ENCODE results near the gene CTNNA1. TPM values are rescaled to one million over a fixed set of nuclear protein-coding genes. Genes with fewer than 3 reads are reported as not detected.
"Not testable (repeated sequence)": the region's sequence is repeated elsewhere in the genome, so short reads cannot be mapped to it uniquely, and the experiment has no call there.

Gene CTNNA1
- total RNA-seq, 1 experiment from 2014 or later: 1.9 TPM

DNA sequence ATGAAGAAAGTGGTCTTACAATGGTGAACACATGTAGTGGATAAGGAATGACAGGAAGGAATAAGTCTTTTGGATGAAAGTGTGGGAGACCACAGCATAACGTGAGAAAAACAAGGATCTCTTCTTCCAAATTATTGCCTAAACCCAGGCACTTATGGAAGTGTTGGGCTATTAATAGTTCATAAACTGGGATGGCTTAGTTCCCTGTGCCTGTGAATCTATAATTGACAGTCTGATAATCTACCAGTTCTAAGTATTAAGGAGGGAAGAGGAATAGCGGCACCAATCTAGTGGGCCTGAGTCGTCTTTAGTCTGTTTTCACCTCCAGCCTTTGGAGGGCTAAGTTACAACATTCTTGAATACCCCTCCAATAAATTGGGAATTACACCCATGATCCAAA lies 161.1 kb downstream of the CTNNA1 start:
- POLR2A ChIA-PET (ENCODE audit: unreplicated experiment): no interaction called here
- intact Hi-C loops (cut with micrococcal nuclease): no loop called here
- TF ChIP-seq EZH2 (IDR thresholded peaks at IDR 0.05; ENCODE audit: low read length, unreplicated experiment) (no peak), CTCF (conservative IDR thresholded peaks at IDR 0.05; ENCODE audit: low read depth, low read length) (no peak), EZH2phosphoT487 (IDR thresholded peaks at IDR 0.05; ENCODE audit: borderline replicate concordance, low read length) (no peak)
- DNase-seq (no peak), ATAC-seq (no peak)
- H3K27me3 ChIP-seq (ENCODE audit: low read length): no peaks in the 10 kb centered on the region
- no peaks in the 10 kb centered on the region for H3K79me2 ChIP-seq (ENCODE audit: low read length)
- BruUV-seq (replicated peaks): no TSS peak
- no peaks in the 10 kb centered on the region for H3K4me1 ChIP-seq (ENCODE audit: insufficient read depth, low read length)
- no peak overlapping the region for H3K4me3 ChIP-seq (ENCODE audit: low read length)
- no peak overlapping the region for H3K27ac ChIP-seq (ENCODE audit: low read length)
- no peaks in the 10 kb centered on the region for H4K20me1 ChIP-seq (ENCODE audit: low read length)
- H3K36me3 ChIP-seq (ENCODE audit: low read depth, low read length): no peaks in the 10 kb centered on the region
- H3K4me2 ChIP-seq (ENCODE audit: low read length): no peak overlapping the region
- H3K9me2 ChIP-seq (replicated peaks; ENCODE audit: low read length): no peaks in the 10 kb centered on the region
- no peak overlapping the region for H2AFZ ChIP-seq (ENCODE audit: low read length)
- H3K9me3 ChIP-seq (ENCODE audit: low read length): no peaks in the 10 kb centered on the region
- no peak overlapping the region for H3K9ac ChIP-seq (ENCODE audit: low read length)
- CTCF ChIA-PET: no interaction called here
- no peaks in the 10 kb centered on the region for H3F3A ChIP-seq (ENCODE audit: low read length, unreplicated experiment)

DNA sequence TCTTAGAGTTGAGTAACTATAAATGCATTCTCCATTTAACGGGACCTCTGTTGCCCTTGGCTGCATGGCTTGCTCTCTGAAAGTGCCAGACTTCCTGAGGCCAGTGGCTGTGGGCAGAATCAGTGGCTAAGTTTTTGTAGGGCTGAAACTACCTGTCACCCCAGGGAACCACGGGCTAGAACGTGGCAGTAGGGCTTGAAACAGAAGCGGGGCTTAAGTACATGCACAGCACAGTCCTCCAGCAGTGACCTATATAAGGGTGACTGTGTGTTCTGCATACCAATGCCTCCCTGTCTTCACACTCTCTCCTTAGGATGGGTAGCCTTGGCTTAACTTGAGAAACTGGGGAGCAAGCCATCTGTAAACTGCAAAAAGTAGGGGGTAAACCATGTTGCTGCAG lies 165.5 kb downstream of the CTNNA1 start:
- no peak overlapping the region for H2AFZ ChIP-seq (ENCODE audit: low read length)
- H3K9me2 ChIP-seq (replicated peaks; ENCODE audit: low read length): no peaks in the 10 kb centered on the region
- no peak overlapping the region for H3K9ac ChIP-seq (ENCODE audit: low read length)
- no peak for DNase-seq
- no peak for ATAC-seq
- no peaks in the 10 kb centered on the region for H3K27me3 ChIP-seq (ENCODE audit: low read length)
- BruUV-seq (replicated peaks): no TSS peak
- no peaks in the 10 kb centered on the region for H3F3A ChIP-seq (ENCODE audit: low read length, unreplicated experiment)
- no peak overlapping the region for H3K4me3 ChIP-seq (ENCODE audit: low read length)
- no peaks in the 10 kb centered on the region for H3K4me1 ChIP-seq (ENCODE audit: insufficient read depth, low read length)
- H3K79me2 ChIP-seq (ENCODE audit: low read length): no peaks in the 10 kb centered on the region
- intact Hi-C loops (cut with micrococcal nuclease): no loop called here
- POLR2A ChIA-PET (ENCODE audit: unreplicated experiment): no interaction called here
- no peak overlapping the region for H3K27ac ChIP-seq (ENCODE audit: low read length)
- H4K20me1 ChIP-seq (ENCODE audit: low read length): no peaks in the 10 kb centered on the region
- CTCF ChIA-PET: no interaction called here
- TF ChIP-seq EZH2 (IDR thresholded peaks at IDR 0.05; ENCODE audit: low read length, unreplicated experiment) (no peak), EZH2phosphoT487 (IDR thresholded peaks at IDR 0.05; ENCODE audit: borderline replicate concordance, low read length) (no peak), CTCF (conservative IDR thresholded peaks at IDR 0.05; ENCODE audit: low read depth, low read length) (no peak)
- H3K9me3 ChIP-seq (ENCODE audit: low read length): no peaks in the 10 kb centered on the region
- H3K36me3 ChIP-seq (ENCODE audit: low read depth, low read length): no peaks in the 10 kb centered on the region
- H3K4me2 ChIP-seq (ENCODE audit: low read length): no peak overlapping the region

- Histone ChIP-seq H4K20me1 (ENCODE audit: low read length) (no peaks in the 10 kb centered on the region), H3K9me3 (ENCODE audit: low read length) (no peaks in the 10 kb centered on the region), H3K9ac (ENCODE audit: low read length) (no peak overlapping the region), H3F3A (ENCODE audit: low read length, unreplicated experiment) (no peaks in the 10 kb centered on the region), H3K79me2 (ENCODE audit: low read length) (no peaks in the 10 kb centered on the region), H3K27ac (ENCODE audit: low read length) (no peak overlapping the region), H3K4me3 (ENCODE audit: low read length) (no peak overlapping the region), H3K4me1 (ENCODE audit: insufficient read depth, low read length) (no peaks in the 10 kb centered on the region), H3K27me3 (ENCODE audit: low read length) (no peaks in the 10 kb centered on the region), H2AFZ (ENCODE audit: low read length) (no peak overlapping the region), H3K9me2 (replicated peaks; ENCODE audit: low read length) (no peaks in the 10 kb centered on the region), H3K4me2 (ENCODE audit: low read length) (no peak overlapping the region), H3K36me3 (ENCODE audit: low read depth, low read length) (no peaks in the 10 kb centered on the region)
- no peak for TF ChIP-seq EZH2phosphoT487 (IDR thresholded peaks at IDR 0.05; ENCODE audit: borderline replicate concordance, low read length)
- no peak for TF ChIP-seq EZH2 (IDR thresholded peaks at IDR 0.05; ENCODE audit: low read length, unreplicated experiment)
- no peak for TF ChIP-seq CTCF (conservative IDR thresholded peaks at IDR 0.05; ENCODE audit: low read depth, low read length)
- no TSS peak for BruUV-seq (replicated peaks)
- intact Hi-C loops (cut with micrococcal nuclease): no loop called here
- ChIA-PET CTCF (no interaction called here), POLR2A (ENCODE audit: unreplicated experiment) (no interaction called here)
- DNase-seq (no peak), ATAC-seq (no peak)
These were observed 167.0 kb downstream of the CTNNA1 start for GRCh38 chr5:138920181-138920580.

DNA sequence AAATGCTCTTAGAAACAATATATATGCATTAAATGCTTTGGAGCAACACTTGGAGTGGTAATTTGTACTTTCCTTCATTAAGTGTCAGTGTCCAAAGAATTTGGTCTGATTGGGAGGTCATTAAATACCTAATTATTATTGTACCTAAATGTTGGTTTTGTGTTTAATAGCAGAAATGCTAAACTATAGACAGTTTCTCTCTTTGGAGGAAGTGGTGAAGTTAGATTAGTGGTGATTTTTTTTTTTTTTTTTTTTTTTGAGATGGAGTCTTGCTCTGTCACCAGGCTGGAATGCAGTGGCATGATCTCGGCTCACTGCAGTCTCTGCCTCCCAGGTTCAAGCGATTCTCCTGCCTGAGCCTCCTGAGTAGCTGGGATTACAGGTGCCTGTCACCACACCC lies 168.1 kb downstream of the CTNNA1 start:
- not testable (repeated sequence) for H3K79me2 ChIP-seq (ENCODE audit: low read length)

More for the DNA sequence above, 168.1 kb downstream of the CTNNA1 start:
- H3K4me1 ChIP-seq (ENCODE audit: insufficient read depth, low read length); H3K4me2 ChIP-seq (ENCODE audit: low read length); POLR2A ChIA-PET (ENCODE audit: unreplicated experiment); H3K9me2 ChIP-seq (replicated peaks; ENCODE audit: low read length); H3F3A ChIP-seq (ENCODE audit: low read length, unreplicated experiment); CTCF ChIA-PET; H3K9ac ChIP-seq (ENCODE audit: low read length); H3K4me3 ChIP-seq (ENCODE audit: low read length); intact Hi-C loops (cut with micrococcal nuclease); H4K20me1 ChIP-seq (ENCODE audit: low read length); H2AFZ ChIP-seq (ENCODE audit: low read length); H3K36me3 ChIP-seq (ENCODE audit: low read depth, low read length); H3K9me3 ChIP-seq (ENCODE audit: low read length); H3K27ac ChIP-seq (ENCODE audit: low read length); ATAC-seq; H3K27me3 ChIP-seq (ENCODE audit: low read length); DNase-seq; BruUV-seq (replicated peaks): not testable (repeated sequence)

Measured in PC-3 (cell line).